Measurements from ENCODE around the gene LTBP4.

The LTBP4 gene

GRCh38 chr19:40610396-40611064, 9.4 kb downstream of the LTBP4 start:
- peak overlapping the region; percentile 97 for H3K27ac ChIP-seq

GRCh38 chr19:40611096-40611495, 9.9 kb downstream of the LTBP4 start:
- H3K27ac ChIP-seq = peak overlapping the region; percentile 97; the same call in 1 of the 2 replicates
- TF ChIP-seq ZFX (IDR thresholded peaks at IDR 0.05; ENCODE audit: borderline replicate concordance) = no peak
- TF ChIP-seq, protein P1, sequence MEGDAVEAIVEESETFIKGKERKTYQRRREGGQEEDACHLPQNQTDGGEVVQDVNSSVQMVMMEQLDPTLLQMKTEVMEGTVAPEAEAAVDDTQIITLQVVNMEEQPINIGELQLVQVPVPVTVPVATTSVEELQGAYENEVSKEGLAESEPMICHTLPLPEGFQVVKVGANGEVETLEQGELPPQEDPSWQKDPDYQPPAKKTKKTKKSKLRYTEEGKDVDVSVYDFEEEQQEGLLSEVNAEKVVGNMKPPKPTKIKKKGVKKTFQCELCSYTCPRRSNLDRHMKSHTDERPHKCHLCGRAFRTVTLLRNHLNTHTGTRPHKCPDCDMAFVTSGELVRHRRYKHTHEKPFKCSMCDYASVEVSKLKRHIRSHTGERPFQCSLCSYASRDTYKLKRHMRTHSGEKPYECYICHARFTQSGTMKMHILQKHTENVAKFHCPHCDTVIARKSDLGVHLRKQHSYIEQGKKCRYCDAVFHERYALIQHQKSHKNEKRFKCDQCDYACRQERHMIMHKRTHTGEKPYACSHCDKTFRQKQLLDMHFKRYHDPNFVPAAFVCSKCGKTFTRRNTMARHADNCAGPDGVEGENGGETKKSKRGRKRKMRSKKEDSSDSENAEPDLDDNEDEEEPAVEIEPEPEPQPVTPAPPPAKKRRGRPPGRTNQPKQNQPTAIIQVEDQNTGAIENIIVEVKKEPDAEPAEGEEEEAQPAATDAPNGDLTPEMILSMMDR (IDR thresholded peaks at IDR 0.05) = no peak

More at GRCh38 chr19:40610396-40611064, 9.4 kb downstream of the LTBP4 start:
- TF ChIP-seq, protein P1 (IDR thresholded peaks at IDR 0.05) = no peak
- TF ChIP-seq ZFX (IDR thresholded peaks at IDR 0.05; ENCODE audit: borderline replicate concordance) = no peak

DNA sequence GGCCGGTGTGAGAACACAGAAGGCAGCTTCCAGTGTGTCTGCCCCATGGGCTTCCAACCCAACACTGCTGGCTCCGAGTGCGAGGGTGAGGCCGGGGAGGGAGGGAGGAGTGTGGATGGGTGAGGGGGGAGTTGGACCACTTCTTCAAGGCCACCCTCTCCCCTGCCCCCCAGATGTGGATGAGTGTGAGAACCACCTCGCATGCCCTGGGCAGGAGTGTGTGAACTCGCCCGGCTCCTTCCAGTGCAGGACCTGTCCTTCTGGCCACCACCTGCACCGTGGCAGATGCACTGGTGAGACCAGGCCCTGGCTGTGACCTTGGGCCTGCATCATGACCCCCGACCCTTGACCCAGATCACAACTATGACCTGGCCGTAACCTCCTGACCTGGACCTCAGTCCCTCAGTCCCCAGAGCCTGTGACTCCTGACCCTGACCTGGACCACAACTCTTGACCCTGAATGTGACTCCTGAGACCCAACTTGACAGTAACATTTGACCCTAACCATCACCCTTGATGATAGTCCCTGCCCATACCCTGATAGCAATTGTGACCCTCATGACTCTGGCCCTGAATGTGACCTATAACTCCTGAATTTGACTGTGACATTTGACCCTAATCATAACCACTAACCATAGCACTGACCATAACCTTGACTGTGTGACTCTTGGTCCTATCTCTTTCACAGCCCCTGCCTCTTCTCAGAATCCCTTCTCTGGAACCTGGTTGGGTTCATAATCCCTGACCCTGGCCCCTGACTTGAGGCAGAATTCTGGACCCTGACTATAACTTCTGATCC, 10.9 kb downstream of the LTBP4 start:
- TF ChIP-seq, protein P1 (IDR thresholded peaks at IDR 0.05) = no peak
- no peak for TF ChIP-seq ZFX (IDR thresholded peaks at IDR 0.05; ENCODE audit: borderline replicate concordance)
- H3K27ac ChIP-seq = peak overlapping the region; percentile 89

DNA sequence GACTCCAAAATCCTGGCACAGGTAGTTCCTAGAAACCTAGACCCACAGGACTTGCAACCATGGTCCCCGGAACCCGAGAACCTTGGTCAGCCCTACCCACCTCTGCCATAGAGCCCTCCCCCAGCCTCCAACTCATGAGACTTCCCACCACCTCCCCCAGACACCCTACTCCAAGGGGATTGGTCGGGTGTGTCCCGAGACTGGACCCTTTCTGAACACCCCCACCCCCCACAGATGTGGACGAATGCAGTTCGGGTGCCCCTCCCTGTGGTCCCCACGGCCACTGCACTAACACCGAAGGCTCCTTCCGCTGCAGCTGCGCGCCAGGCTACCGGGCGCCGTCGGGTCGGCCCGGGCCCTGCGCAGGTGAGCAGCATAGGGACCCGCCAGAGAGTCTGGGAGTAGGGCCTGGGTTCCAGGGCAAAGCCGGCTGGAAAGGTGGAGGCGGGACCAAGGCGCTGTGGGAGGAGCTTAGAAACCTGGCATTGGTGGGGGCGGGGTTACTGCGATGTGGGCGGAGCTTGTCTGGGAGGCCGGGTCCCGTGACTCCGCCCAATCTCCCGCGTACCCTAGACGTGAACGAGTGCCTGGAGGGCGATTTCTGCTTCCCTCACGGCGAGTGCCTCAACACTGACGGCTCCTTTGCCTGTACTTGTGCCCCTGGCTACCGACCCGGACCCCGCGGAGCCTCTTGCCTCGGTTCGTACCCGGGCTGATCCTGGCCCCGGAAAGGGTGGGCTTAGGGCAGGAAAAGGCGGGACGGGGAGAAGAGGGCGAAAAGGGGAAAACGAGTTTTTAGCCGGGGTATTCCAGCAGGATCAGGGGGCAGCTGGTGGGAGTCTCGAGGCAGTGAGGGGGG, 11.9 kb downstream of the LTBP4 start:
- TF ChIP-seq, protein P1 (IDR thresholded peaks at IDR 0.05) = no peak
- no peak for TF ChIP-seq ZFX (IDR thresholded peaks at IDR 0.05; ENCODE audit: borderline replicate concordance)

GRCh38 chr19:40613690-40614621, 12.8 kb downstream of the LTBP4 start:
- no peak for TF ChIP-seq ZFX (IDR thresholded peaks at IDR 0.05; ENCODE audit: borderline replicate concordance)
- TF ChIP-seq, protein P1 (IDR thresholded peaks at IDR 0.05) = no peak

More for the DNA sequence above, 11.9 kb downstream of the LTBP4 start:
- peak overlapping the region; percentile 89 for H3K27ac ChIP-seq

More at GRCh38 chr19:40613690-40614621, 12.8 kb downstream of the LTBP4 start:
- peak overlapping the region; percentile 89 for H3K27ac ChIP-seq
